ENCODE data around the gene HRNR. TPM values are rescaled to one million over a fixed set of nuclear protein-coding genes. Genes with fewer than 3 reads are reported as not detected.

The HRNR gene
- polyA plus RNA-seq, 1 donor from 2014 or later = not detected

DNA sequence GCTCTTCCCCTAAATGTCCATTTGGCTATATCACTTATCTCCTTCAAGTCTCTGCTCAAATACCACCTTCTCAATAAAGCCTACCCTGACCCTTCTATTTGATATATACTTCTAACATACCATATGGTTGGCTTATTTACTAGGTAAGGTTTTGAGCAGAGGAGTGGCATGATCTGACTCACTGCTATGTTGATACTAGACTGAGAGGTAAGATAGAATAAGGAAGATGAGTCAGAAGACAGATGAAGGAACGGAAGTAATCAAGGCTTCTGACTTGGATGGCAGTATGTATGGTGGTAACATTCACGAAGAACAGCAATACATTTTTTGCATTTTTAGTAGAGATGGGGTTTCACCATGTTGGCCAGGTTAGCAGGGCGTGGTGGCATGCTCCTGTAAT, 4.8 kb upstream of the HRNR start:
- Histone ChIP-seq H2AFZ (ENCODE audit: low read depth, low read length) (no peak overlapping the region), H4K20me1 (ENCODE audit: insufficient read depth) (no peaks in the 10 kb centered on the region), H3K27ac (ENCODE audit: low read length) (no peak overlapping the region), H3K9me3 (ENCODE audit: low read length) (no peaks in the 10 kb centered on the region), H3K27me3 (ENCODE audit: insufficient read depth, low read depth, low read length) (no peaks in the 10 kb centered on the region), H3K9ac (ENCODE audit: low read length) (no peak overlapping the region), H3F3A (ENCODE audit: insufficient read depth, low read length, poor library complexity, severe bottlenecking) (no peaks in the 10 kb centered on the region), H3K9me2 (ENCODE audit: insufficient read depth, low read length) (no peaks in the 10 kb centered on the region), H3K4me2 (ENCODE audit: low read length) (no peak overlapping the region), H3K79me2 (replicated peaks; ENCODE audit: insufficient read depth, low read length) (no peaks in the 10 kb centered on the region), H3K4me3 (ENCODE audit: low read length) (no peak overlapping the region), H3K36me3 (ENCODE audit: insufficient read depth, low read length) (no peaks in the 10 kb centered on the region)
- TF ChIP-seq MXI1 (conservative IDR thresholded peaks at IDR 0.05; ENCODE audit: poor library complexity, severe bottlenecking) = no peak

DNA sequence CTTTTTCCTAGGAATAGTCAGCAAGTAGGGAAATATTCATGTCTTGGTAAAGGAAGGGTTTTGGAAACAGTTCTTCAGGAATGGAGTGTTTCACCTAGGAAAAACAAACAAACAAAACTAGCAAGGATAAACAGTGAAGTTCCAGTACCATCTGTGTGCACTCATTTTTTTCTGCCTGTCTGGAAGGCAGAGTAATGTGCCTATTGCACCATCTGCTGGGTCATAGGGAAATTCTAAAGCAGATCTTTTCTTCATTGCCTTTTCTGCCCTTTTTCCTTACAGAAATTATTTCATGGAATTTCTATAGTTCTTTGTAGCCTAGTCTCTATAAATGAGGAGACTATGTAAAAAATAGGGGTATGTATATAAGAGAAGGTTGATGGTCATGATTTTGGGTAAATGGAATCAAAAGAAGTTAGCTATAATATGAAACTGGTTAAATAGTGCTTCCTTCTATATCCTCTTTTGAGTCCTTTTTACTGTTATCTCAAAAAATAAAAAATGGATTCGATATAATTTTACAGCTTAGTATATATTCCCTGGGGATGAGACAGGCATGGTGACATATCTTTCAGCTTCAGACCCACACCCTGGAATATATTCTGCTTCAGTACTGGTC, 3.4 kb upstream of the HRNR start:
- H3K9ac ChIP-seq (ENCODE audit: low read length) = no peak overlapping the region
- no peaks in the 10 kb centered on the region for H3K79me2 ChIP-seq (replicated peaks; ENCODE audit: insufficient read depth, low read length)
- H3K27me3 ChIP-seq (ENCODE audit: insufficient read depth, low read depth, low read length) = no peaks in the 10 kb centered on the region
- no peak overlapping the region for H3K27ac ChIP-seq (ENCODE audit: low read length)
- no peak overlapping the region for H3K4me2 ChIP-seq (ENCODE audit: low read length)
- no peaks in the 10 kb centered on the region for H4K20me1 ChIP-seq (ENCODE audit: insufficient read depth)
- no peaks in the 10 kb centered on the region for H3K36me3 ChIP-seq (ENCODE audit: insufficient read depth, low read length)
- TF ChIP-seq CTCF (IDR thresholded peaks at IDR 0.05; ENCODE audit: poor library complexity, severe bottlenecking) = no peak
- TF ChIP-seq, protein P1, sequence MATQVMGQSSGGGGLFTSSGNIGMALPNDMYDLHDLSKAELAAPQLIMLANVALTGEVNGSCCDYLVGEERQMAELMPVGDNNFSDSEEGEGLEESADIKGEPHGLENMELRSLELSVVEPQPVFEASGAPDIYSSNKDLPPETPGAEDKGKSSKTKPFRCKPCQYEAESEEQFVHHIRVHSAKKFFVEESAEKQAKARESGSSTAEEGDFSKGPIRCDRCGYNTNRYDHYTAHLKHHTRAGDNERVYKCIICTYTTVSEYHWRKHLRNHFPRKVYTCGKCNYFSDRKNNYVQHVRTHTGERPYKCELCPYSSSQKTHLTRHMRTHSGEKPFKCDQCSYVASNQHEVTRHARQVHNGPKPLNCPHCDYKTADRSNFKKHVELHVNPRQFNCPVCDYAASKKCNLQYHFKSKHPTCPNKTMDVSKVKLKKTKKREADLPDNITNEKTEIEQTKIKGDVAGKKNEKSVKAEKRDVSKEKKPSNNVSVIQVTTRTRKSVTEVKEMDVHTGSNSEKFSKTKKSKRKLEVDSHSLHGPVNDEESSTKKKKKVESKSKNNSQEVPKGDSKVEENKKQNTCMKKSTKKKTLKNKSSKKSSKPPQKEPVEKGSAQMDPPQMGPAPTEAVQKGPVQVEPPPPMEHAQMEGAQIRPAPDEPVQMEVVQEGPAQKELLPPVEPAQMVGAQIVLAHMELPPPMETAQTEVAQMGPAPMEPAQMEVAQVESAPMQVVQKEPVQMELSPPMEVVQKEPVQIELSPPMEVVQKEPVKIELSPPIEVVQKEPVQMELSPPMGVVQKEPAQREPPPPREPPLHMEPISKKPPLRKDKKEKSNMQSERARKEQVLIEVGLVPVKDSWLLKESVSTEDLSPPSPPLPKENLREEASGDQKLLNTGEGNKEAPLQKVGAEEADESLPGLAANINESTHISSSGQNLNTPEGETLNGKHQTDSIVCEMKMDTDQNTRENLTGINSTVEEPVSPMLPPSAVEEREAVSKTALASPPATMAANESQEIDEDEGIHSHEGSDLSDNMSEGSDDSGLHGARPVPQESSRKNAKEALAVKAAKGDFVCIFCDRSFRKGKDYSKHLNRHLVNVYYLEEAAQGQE (IDR thresholded peaks at IDR 0.05; ENCODE audit: borderline replicate concordance) = no peak
- no peak for TF ChIP-seq EP300 (conservative IDR thresholded peaks at IDR 0.05; ENCODE audit: poor library complexity, severe bottlenecking)
- no peak for TF ChIP-seq RAD21 (conservative IDR thresholded peaks at IDR 0.05)
- TF ChIP-seq POLR2AphosphoS5 (IDR thresholded peaks at IDR 0.05) = no peak
- no peak for TF ChIP-seq TAF1 (IDR thresholded peaks at IDR 0.05; ENCODE audit: low read depth)
- no peak for TF ChIP-seq MXI1 (conservative IDR thresholded peaks at IDR 0.05; ENCODE audit: poor library complexity, severe bottlenecking)
- TF ChIP-seq SMC3 (conservative IDR thresholded peaks at IDR 0.05; ENCODE audit: poor library complexity) = no peak
- TF ChIP-seq EZH2 (IDR thresholded peaks at IDR 0.05; ENCODE audit: borderline replicate concordance, insufficient read depth, low read length, poor library complexity, severe bottlenecking) = no peak
- no peaks in the 10 kb centered on the region for H3K9me2 ChIP-seq (ENCODE audit: insufficient read depth, low read length)
- H3K4me3 ChIP-seq (ENCODE audit: low read length) = no peak overlapping the region
- no peak overlapping the region for H2AFZ ChIP-seq (ENCODE audit: low read depth, low read length)
- no peaks in the 10 kb centered on the region for H3F3A ChIP-seq (ENCODE audit: insufficient read depth, low read length, poor library complexity, severe bottlenecking)
- no peaks in the 10 kb centered on the region for H3K9me3 ChIP-seq (ENCODE audit: low read length)

Data from neural cell (in vitro differentiated cells).